Posterior vena cava (tissue), 2 donors: Measurements from ENCODE around the gene CRKL. TPM values are rescaled to one million over a fixed set of nuclear protein-coding genes. Genes with fewer than 3 reads are reported as not detected.
A peak's percentile ranks its signal among the peaks of the same experiment; 100 is the strongest.

ENCODE experiments used
- DNase-seq: peaks from one replicate; pipeline ENCODE4 v3.0.0-alpha.2; 2020; ENCODE audit warnings: low spot score
- intact Hi-C, 2 donors: fragments of 100-400 bp; cut with DNase I; formaldehyde crosslinking; loops; one replicate each; pipeline versions ENCODE4 v1.14.1 to v1.14.2; 2022 to 2023
- total RNA-seq, 2 donors: library from RNA; stranded (reverse); fragmentation: NEBNext Ultra II Directional; extraction: Animal tissue kit (Norgen Biotek cat#: 25700); gene quantifications; one replicate each; pipeline ENCODE4 v1.2.1, GENCODE V29; 2021
- donor health status: DM: yes; HTN: yes; CAD: no.
- donor health status: DM: yes; HTN: yes; CAD: no.

Gene CRKL
- total RNA-seq, 2 donors from 2014 or later: 36.7 to 37.5 TPM

- intact Hi-C loops: no loop called here
- no peak for DNase-seq
Observed at GRCh38 chr22:20975541-20976290, 58.5 kb downstream of the CRKL start.

- DNase-seq: no peak
- intact Hi-C loops: no loop called here
Observed at GRCh38 chr22:20976291-20976877, 59.2 kb downstream of the CRKL start.

GRCh38 chr22:20977019-20977418, 59.8 kb downstream of the CRKL start:
- intact Hi-C loops: no loop called here
- no peak for DNase-seq

GRCh38 chr22:20977516-20978170, 60.4 kb downstream of the CRKL start:
- intact Hi-C loops: no loop called here
- DNase-seq: no peak

- intact Hi-C loops: no loop called here
- DNase-seq: no peak
Observed at GRCh38 chr22:20978419-20978818, 61.2 kb downstream of the CRKL start.

- intact Hi-C loops: no loop called here
- peak; percentile 91 for DNase-seq
Observed at GRCh38 chr22:20979243-20979809, 62.1 kb downstream of the CRKL start.

- intact Hi-C loops: no loop called here
- no peak for DNase-seq
Observed at GRCh38 chr22:20979940-20980453, 62.8 kb downstream of the CRKL start.

- no peak for DNase-seq
- intact Hi-C loops: no loop called here
Observed at GRCh38 chr22:20980523-20980922, 63.3 kb downstream of the CRKL start.

GRCh38 chr22:20980938-20981722, 63.9 kb downstream of the CRKL start:
- no peak for DNase-seq
- intact Hi-C loops: no loop called here

- intact Hi-C loops: no loop called here
- peak; percentile 96 for DNase-seq
Observed at GRCh38 chr22:20981787-20982562, 64.8 kb downstream of the CRKL start, which contains the start of gene LZTR1. TSS of gene LZTR1 (plus strand) at chr22:20982297. CDS start at chr22:20982372, 75 bp downstream.

- intact Hi-C loops: no loop called here
- no peak for DNase-seq
Observed at GRCh38 chr22:20982563-20982882, 65.3 kb downstream of the CRKL start.

GRCh38 chr22:20983081-20983771, 66.0 kb downstream of the CRKL start:
- intact Hi-C loops: no loop called here
- no peak for DNase-seq

- intact Hi-C loops: no loop called here
- DNase-seq: no peak
Observed at GRCh38 chr22:20985720-20986119, 68.5 kb downstream of the CRKL start.

GRCh38 chr22:20986365-20986764, 69.2 kb downstream of the CRKL start:
- intact Hi-C loops: no loop called here
- DNase-seq: no peak

GRCh38 chr22:20987375-20987774, 70.2 kb downstream of the CRKL start:
- no peak for DNase-seq
- intact Hi-C loops: no loop called here

- DNase-seq: no peak
- intact Hi-C loops: no loop called here
Observed at GRCh38 chr22:20988573-20989322, 71.5 kb downstream of the CRKL start.

- intact Hi-C loops: no loop called here
Observed at GRCh38 chr22:20989323-20990138, 72.3 kb downstream of the CRKL start.

More at GRCh38 chr22:20989323-20990138, 72.3 kb downstream of the CRKL start:
- no peak for DNase-seq
